ENCODE measurements around the gene HM13. TPM values are rescaled to one million over a fixed set of nuclear protein-coding genes. Genes with fewer than 3 reads are reported as not detected.

The HM13 gene
- total RNA-seq, 2 donors from 2014 or later: 120 to 206 TPM

- peaks cover 31% of the 10 kb centered on the region for H3K36me3 ChIP-seq (ENCODE audit: control insufficient read depth, insufficient read depth, low read length)
- H3K4me3 Mint-ChIP-seq: no peak overlapping the region
- H3K27ac ChIP-seq (ENCODE audit: low read depth, low read length): peak overlapping the region; percentile 83
- H3K36me3 Mint-ChIP-seq (ENCODE audit: low read depth): peaks cover 17% of the 10 kb centered on the region
- no peaks in the 10 kb centered on the region for H3K9me3 Mint-ChIP-seq
- WGBS, 2 experiments (ENCODE audit: insufficient coverage in 1 of 2, insufficient read length in 1 of 2): 54 to 68% methylated on average over 5 to 9 of the region's 10 CpGs
- H3K27me3 Mint-ChIP-seq (ENCODE audit: insufficient read depth): no peaks in the 10 kb centered on the region
- no peak overlapping the region for H3K9ac ChIP-seq (ENCODE audit: extremely low read depth, low read length, poor library complexity, severe bottlenecking)
- H3K4me1 Mint-ChIP-seq: peaks cover 54% of the 10 kb centered on the region
- H3K9me3 ChIP-seq (ENCODE audit: control insufficient read depth, low read length): no peaks in the 10 kb centered on the region
- H3K27me3 ChIP-seq (ENCODE audit: control insufficient read depth, insufficient read depth, low read length, poor library complexity, severe bottlenecking): no peaks in the 10 kb centered on the region
- peaks cover 9% of the 10 kb centered on the region for H3K4me1 ChIP-seq (ENCODE audit: control insufficient read depth, insufficient read depth, low read length)
- TF ChIP-seq CTCF (conservative IDR thresholded peaks at IDR 0.05): peak; percentile 97
- peak; percentile 90 for DNase-seq
- H3K27ac Mint-ChIP-seq: peak overlapping the region; percentile 91
- H3K4me3 ChIP-seq (ENCODE audit: low read length): no peak overlapping the region
Measured at GRCh38 chr20:31569163-31570020, 55.1 kb downstream of the HM13 start.

GRCh38 chr20:31570021-31570463, 55.8 kb downstream of the HM13 start:
- Histone ChIP-seq H3K27ac (ENCODE audit: low read depth, low read length) (no peak overlapping the region), H3K4me1 (ENCODE audit: control insufficient read depth, insufficient read depth, low read length) (peaks cover 9% of the 10 kb centered on the region), H3K9ac (ENCODE audit: extremely low read depth, low read length, poor library complexity, severe bottlenecking) (no peak overlapping the region), H3K36me3 (ENCODE audit: control insufficient read depth, insufficient read depth, low read length) (peaks cover 29% of the 10 kb centered on the region), H3K4me3 (ENCODE audit: low read length) (no peak overlapping the region), H3K27me3 (ENCODE audit: control insufficient read depth, insufficient read depth, low read length, poor library complexity, severe bottlenecking) (no peaks in the 10 kb centered on the region), H3K9me3 (ENCODE audit: control insufficient read depth, low read length) (no peaks in the 10 kb centered on the region)
- Mint-ChIP-seq H3K36me3 (ENCODE audit: low read depth) (peaks cover 13% of the 10 kb centered on the region), H3K9me3 (no peaks in the 10 kb centered on the region), H3K4me1 (peaks cover 54% of the 10 kb centered on the region), H3K4me3 (no peak overlapping the region), H3K27me3 (ENCODE audit: insufficient read depth) (no peaks in the 10 kb centered on the region), H3K27ac (peak overlapping the region; percentile 91)
- DNase-seq: no peak
- TF ChIP-seq CTCF (conservative IDR thresholded peaks at IDR 0.05): no peak
- WGBS, 2 experiments (ENCODE audit: insufficient coverage in 1 of 2, insufficient read length in 1 of 2): 92 to 100% methylated on average over 1 to 8 of the region's 8 CpGs

GRCh38 chr20:31570735-31571617, 56.7 kb downstream of the HM13 start:
- Histone ChIP-seq H3K27me3 (ENCODE audit: control insufficient read depth, insufficient read depth, low read length, poor library complexity, severe bottlenecking) (no peaks in the 10 kb centered on the region), H3K27ac (ENCODE audit: low read depth, low read length) (no peak overlapping the region), H3K36me3 (ENCODE audit: control insufficient read depth, insufficient read depth, low read length) (peaks cover 22% of the 10 kb centered on the region), H3K4me1 (ENCODE audit: control insufficient read depth, insufficient read depth, low read length) (peaks cover 9% of the 10 kb centered on the region), H3K4me3 (ENCODE audit: low read length) (no peak overlapping the region), H3K9ac (ENCODE audit: extremely low read depth, low read length, poor library complexity, severe bottlenecking) (no peak overlapping the region), H3K9me3 (ENCODE audit: control insufficient read depth, low read length) (no peaks in the 10 kb centered on the region)
- no peak for TF ChIP-seq CTCF (conservative IDR thresholded peaks at IDR 0.05)
- Mint-ChIP-seq H3K4me3 (peak overlapping the region; percentile 75), H3K36me3 (ENCODE audit: low read depth) (peaks cover 6% of the 10 kb centered on the region), H3K27ac (peak overlapping the region; percentile 99), H3K9me3 (no peaks in the 10 kb centered on the region), H3K4me1 (peaks cover 54% of the 10 kb centered on the region), H3K27me3 (ENCODE audit: insufficient read depth) (no peaks in the 10 kb centered on the region)
- WGBS, 2 experiments (ENCODE audit: insufficient coverage in 1 of 2, insufficient read length in 1 of 2): 96% methylated on average over 18 to 25 of the region's 25 CpGs
- DNase-seq: no peak

Measured in endodermal cell (in vitro differentiated cells).